CD4-positive, CD25-positive, alpha-beta regulatory T cell (primary cell): Measurements from ENCODE around the gene ADAMTS10. TPM values are rescaled to one million over a fixed set of nuclear protein-coding genes. Genes with fewer than 3 reads are reported as not detected.
A peak's percentile ranks its signal among the peaks of the same experiment; 100 is the strongest.

Experiments used
- ATAC-seq, 2 donors: fragments of 150-1000 bp; cut with Tn5 transposase; one replicate each; pipeline ENCODE4 v1.10.0; 2021; ENCODE audit warnings: low read depth in 2 of 2, moderate number of reproducible peaks in 2 of 2, moderate library complexity in 1 of 2
- DNase-seq, 3 donors: peaks; one replicate each; pipeline versions ENCODE4 v3.0.0 to v3.0.0-alpha.2; 2012 to 2022; ENCODE audit warnings: mixed read lengths in 1 of 3
- H3K27ac ChIP-seq: one replicate; pipeline ENCODE4 v1.7.0; 2013; ENCODE audit warnings: mild to moderate bottlenecking, low read length; ENCODE audit not compliant: insufficient read depth, poor library complexity, severe bottlenecking
- H3K27me3 ChIP-seq: one replicate; pipeline ENCODE4 v1.7.0; 2013; ENCODE audit warnings: low read length; ENCODE audit not compliant: control insufficient read depth, insufficient read depth
- H3K36me3 ChIP-seq: one replicate; pipeline ENCODE4 v1.7.0; 2013; ENCODE audit warnings: mild to moderate bottlenecking, low read length, moderate library complexity; ENCODE audit not compliant: control insufficient read depth, insufficient read depth
- H3K4me1 ChIP-seq: 2 replicates; pipeline ENCODE4 v1.7.0; 2013; ENCODE audit warnings: mild to moderate bottlenecking, low read length; ENCODE audit not compliant: insufficient read depth, control insufficient read depth, poor library complexity, severe bottlenecking
- H3K4me3 ChIP-seq: one replicate; pipeline ENCODE4 v1.7.0; 2013; ENCODE audit warnings: low read depth, mild to moderate bottlenecking, low read length, moderate library complexity
- H3K9me3 ChIP-seq, 2 experiments: 1 replicate in 1 of 2; 2 replicates in 1 of 2; pipeline ENCODE4 v1.7.0; 2013; ENCODE audit warnings: low read length in 2 of 2, mild to moderate bottlenecking in 1 of 2, moderate library complexity in 1 of 2; ENCODE audit not compliant: control insufficient read depth in 2 of 2
- H3K27ac Mint-ChIP-seq, 3 donors: one replicate each; pipeline ENCODE4 v1.8.0; 2020 to 2022; ENCODE audit warnings: mild to moderate bottlenecking in 3 of 3, mixed read lengths in 3 of 3, moderate library complexity in 2 of 3
- H3K27me3 Mint-ChIP-seq: one replicate; pipeline ENCODE4 v1.8.0; 2022; ENCODE audit warnings: mild to moderate bottlenecking, mixed read lengths
- H3K36me3 Mint-ChIP-seq: one replicate; pipeline ENCODE4 v1.8.0; 2020; ENCODE audit warnings: mixed read lengths
- H3K4me1 Mint-ChIP-seq, 4 donors: one replicate each; pipeline ENCODE4 v1.8.0; 2020 to 2022; ENCODE audit warnings: mixed read lengths in 4 of 4, mild to moderate bottlenecking in 1 of 4
- H3K4me3 Mint-ChIP-seq, 4 donors: one replicate each; pipeline ENCODE4 v1.8.0; 2020 to 2022; ENCODE audit warnings: mild to moderate bottlenecking in 4 of 4, mixed read lengths in 4 of 4, moderate library complexity in 3 of 4
- H3K9me3 Mint-ChIP-seq, 7 donors: one replicate each; pipeline ENCODE4 v1.8.0; 2020 to 2022; ENCODE audit warnings: mixed read lengths in 7 of 7, mild to moderate bottlenecking in 3 of 7, moderate library complexity in 2 of 7
- polyA plus RNA-seq, 4 donors: library from polyadenylated mRNA; unstranded; fragments of 300-500 nt; fragmentation: Illumina TruSeq; gene quantifications; one replicate each; pipeline ENCODE4 v1.2.3, GENCODE V29; 2021
- total RNA-seq: library from RNA; stranded (reverse); gene quantifications from one replicate; pipeline ENCODE4 v1.2.3, GENCODE V29; 2022

Gene ADAMTS10
- total and polyA plus RNA-seq, 5 donors from 2014 or later: 0.42 to 17.9 (median 0.59) TPM

- H3K27me3 Mint-ChIP-seq: peaks cover 2% of the 10 kb centered on the region
- Histone ChIP-seq H3K9me3 (peaks cover 2 to 7% of the 10 kb centered on the region in 2 experiments), H3K27ac (no peak overlapping the region), H3K4me3 (no peak overlapping the region), H3K4me1 (no peaks in the 10 kb centered on the region), H3K36me3 (no peaks in the 10 kb centered on the region), H3K27me3 (no peaks in the 10 kb centered on the region)
- H3K9me3 Mint-ChIP-seq: peaks cover 0 to 5% (median 0%) of the 10 kb centered on the region in 7 donors
- H3K27ac Mint-ChIP-seq: no peak overlapping the region
- ATAC-seq (no peak), DNase-seq (no peak)
- H3K36me3 Mint-ChIP-seq: peaks cover 18% of the 10 kb centered on the region
- peaks cover 0 to 5% (median 1%) of the 10 kb centered on the region in 4 donors for H3K4me1 Mint-ChIP-seq
- H3K4me3 Mint-ChIP-seq: no peak overlapping the region
Observed at GRCh38 chr19:8601796-8602195, 8.7 kb downstream of the ADAMTS10 start.

DNA sequence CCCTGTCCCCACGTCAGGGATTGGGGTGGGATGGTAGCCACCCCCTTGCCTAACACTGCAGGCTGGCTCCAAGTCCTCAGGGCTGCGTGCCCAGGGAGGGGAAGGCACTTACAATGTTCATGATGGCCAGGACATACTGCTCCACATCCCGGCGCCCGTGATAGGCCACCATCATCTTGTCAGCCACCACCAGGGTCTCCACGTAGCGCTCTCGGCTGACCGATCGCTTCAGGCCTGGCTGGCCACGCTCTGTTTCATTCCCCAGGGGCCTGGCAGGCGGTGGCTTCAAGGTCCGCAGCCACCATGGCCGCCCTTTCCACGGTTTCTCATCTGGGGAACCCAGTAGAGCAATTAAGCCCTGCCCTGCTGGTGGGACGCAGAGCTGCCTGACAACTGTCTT lies 9.7 kb downstream of the ADAMTS10 start:
- Mint-ChIP-seq H3K9me3 (peaks cover 0 to 2% (median 0%) of the 10 kb centered on the region in 7 donors), H3K36me3 (peaks cover 15% of the 10 kb centered on the region), H3K4me1 (no peaks in the 10 kb centered on the region), H3K27me3 (peaks cover 4% of the 10 kb centered on the region), H3K27ac (no peak overlapping the region), H3K4me3 (no peak overlapping the region)
- DNase-seq (no peak), ATAC-seq (no peak)
- Histone ChIP-seq H3K27me3 (no peaks in the 10 kb centered on the region), H3K4me1 (no peaks in the 10 kb centered on the region), H3K9me3 (peaks cover 2 to 7% of the 10 kb centered on the region in 2 experiments), H3K4me3 (no peak overlapping the region), H3K27ac (no peak overlapping the region), H3K36me3 (no peaks in the 10 kb centered on the region)

DNA sequence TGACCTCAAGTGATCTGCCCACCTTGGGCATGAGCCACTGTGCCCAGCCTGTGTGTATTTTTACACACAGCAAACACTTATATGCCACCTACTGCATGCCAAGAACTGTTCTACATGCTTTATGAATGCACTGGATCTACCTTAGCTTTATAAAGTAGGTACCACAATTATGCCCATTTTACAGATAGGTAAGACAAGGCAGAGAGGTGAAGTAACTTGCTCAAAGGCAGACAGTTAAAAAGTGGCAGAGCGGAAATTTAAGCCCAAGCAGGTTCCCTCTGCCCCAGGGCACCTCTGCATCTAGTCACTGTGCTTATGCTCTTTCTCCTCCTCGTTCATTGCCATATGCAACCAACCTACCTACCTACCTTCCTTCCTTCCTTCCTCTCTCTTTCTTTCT lies 10.5 kb downstream of the ADAMTS10 start:
- no peak overlapping the region for H3K27ac ChIP-seq
- H3K27me3 Mint-ChIP-seq: peaks cover 4% of the 10 kb centered on the region
- peaks cover 0 to 2% (median 0%) of the 10 kb centered on the region in 4 donors for H3K4me1 Mint-ChIP-seq
- no peak overlapping the region for H3K27ac Mint-ChIP-seq
- H3K9me3 ChIP-seq: peaks cover 2 to 6% of the 10 kb centered on the region in 2 experiments
- no peak overlapping the region for H3K4me3 Mint-ChIP-seq
- ATAC-seq (no peak), DNase-seq (no peak)
- H3K36me3 Mint-ChIP-seq: peaks cover 15% of the 10 kb centered on the region
- H3K36me3 ChIP-seq: no peaks in the 10 kb centered on the region
- H3K4me1 ChIP-seq: no peaks in the 10 kb centered on the region
- H3K9me3 Mint-ChIP-seq: peaks cover 0 to 2% (median 0%) of the 10 kb centered on the region in 7 donors
- H3K4me3 ChIP-seq: no peak overlapping the region
- no peaks in the 10 kb centered on the region for H3K27me3 ChIP-seq

DNA sequence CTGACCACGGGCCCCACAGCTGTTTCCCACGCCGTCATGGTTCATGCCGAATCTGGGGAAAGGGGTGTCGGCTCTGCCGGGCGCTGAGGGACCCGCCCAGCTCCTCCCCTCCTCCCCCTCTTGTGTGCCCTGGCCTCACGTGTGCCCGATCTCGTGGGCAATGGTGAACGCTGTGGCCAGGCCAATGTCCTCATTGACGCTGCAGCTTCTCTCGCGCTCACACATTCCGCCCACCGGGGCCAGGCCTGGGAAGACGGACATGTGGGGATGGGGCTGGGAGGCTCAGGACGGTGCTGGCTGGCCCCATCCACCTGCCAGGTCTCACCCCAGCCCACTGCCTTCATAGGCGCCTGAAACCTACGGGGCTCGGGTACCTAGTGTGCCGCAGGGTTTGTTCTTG lies 14.3 kb downstream of the ADAMTS10 start:
- Histone ChIP-seq H3K9me3 (peaks cover 0 to 4% of the 10 kb centered on the region in 2 experiments), H3K27me3 (no peaks in the 10 kb centered on the region), H3K36me3 (no peaks in the 10 kb centered on the region), H3K4me1 (peaks cover 18% of the 10 kb centered on the region), H3K4me3 (no peak overlapping the region), H3K27ac (no peak overlapping the region)
- peaks cover 0 to 30% (median 10%) of the 10 kb centered on the region in 4 donors for H3K4me1 Mint-ChIP-seq
- H3K27ac Mint-ChIP-seq: no peak overlapping the region
- DNase-seq (no peak), ATAC-seq (no peak)
- peaks cover 13% of the 10 kb centered on the region for H3K27me3 Mint-ChIP-seq
- peaks cover 0 to 10% (median 0%) of the 10 kb centered on the region in 7 donors for H3K9me3 Mint-ChIP-seq
- no peak overlapping the region for H3K4me3 Mint-ChIP-seq
- H3K36me3 Mint-ChIP-seq: peaks cover 13% of the 10 kb centered on the region

GRCh38 chr19:8595651-8596050 lies 14.9 kb downstream of the ADAMTS10 start:
- Mint-ChIP-seq H3K27ac (no peak overlapping the region), H3K36me3 (peaks cover 13% of the 10 kb centered on the region), H3K4me1 (peaks cover 0 to 34% (median 11%) of the 10 kb centered on the region in 4 donors), H3K4me3 (peak overlapping the region in 1 of 4 donors; percentile 43), H3K27me3 (peaks cover 13% of the 10 kb centered on the region), H3K9me3 (peaks cover 0 to 10% (median 0%) of the 10 kb centered on the region in 7 donors)
- no peak for ATAC-seq
- H3K9me3 ChIP-seq: peaks cover 0 to 4% of the 10 kb centered on the region in 2 experiments
- no peak overlapping the region for H3K27ac ChIP-seq
- peaks cover 18% of the 10 kb centered on the region for H3K4me1 ChIP-seq
- no peak overlapping the region for H3K4me3 ChIP-seq
- no peaks in the 10 kb centered on the region for H3K27me3 ChIP-seq
- DNase-seq: no peak
- no peaks in the 10 kb centered on the region for H3K36me3 ChIP-seq

DNA sequence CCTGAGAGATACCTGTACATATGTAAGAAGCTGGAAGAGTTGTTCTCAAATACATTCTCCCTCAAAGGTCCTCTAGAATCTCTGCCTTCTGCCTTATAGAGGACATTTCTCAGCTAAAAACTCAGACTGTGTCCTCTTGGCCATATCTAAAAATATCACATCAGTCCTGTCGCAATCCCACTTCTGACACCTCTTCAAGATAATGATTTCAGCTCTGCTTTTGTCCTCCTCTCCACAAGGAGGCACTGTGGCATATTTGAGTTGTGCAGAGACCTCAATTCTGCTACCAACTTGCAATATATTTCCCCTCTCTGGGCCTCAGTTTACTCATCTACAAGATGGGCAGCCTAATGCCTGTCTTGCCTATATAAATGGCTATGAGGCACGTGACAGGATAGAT lies 16.6 kb downstream of the ADAMTS10 start:
- H3K9me3 Mint-ChIP-seq: peaks cover 0 to 10% (median 0%) of the 10 kb centered on the region in 7 donors
- Histone ChIP-seq H3K4me1 (peaks cover 18% of the 10 kb centered on the region), H3K27ac (no peak overlapping the region), H3K36me3 (no peaks in the 10 kb centered on the region), H3K4me3 (no peak overlapping the region), H3K27me3 (no peaks in the 10 kb centered on the region), H3K9me3 (peaks cover 0 to 4% of the 10 kb centered on the region in 2 experiments)
- H3K27me3 Mint-ChIP-seq: peaks cover 13% of the 10 kb centered on the region
- no peak for DNase-seq
- H3K36me3 Mint-ChIP-seq: peaks cover 13% of the 10 kb centered on the region
- peaks cover 0 to 34% (median 11%) of the 10 kb centered on the region in 4 donors for H3K4me1 Mint-ChIP-seq
- peak overlapping the region in 2 of 4 donors; percentile 29 to 47 for H3K4me3 Mint-ChIP-seq
- H3K27ac Mint-ChIP-seq: peak overlapping the region in 2 of 3 donors; percentile 11 to 77
- no peak for ATAC-seq

- Mint-ChIP-seq H3K27me3 (peaks cover 13% of the 10 kb centered on the region), H3K27ac (peak overlapping the region in 2 of 3 donors; percentile 79 to 93), H3K36me3 (peaks cover 8% of the 10 kb centered on the region), H3K9me3 (peaks cover 0 to 10% (median 0%) of the 10 kb centered on the region in 7 donors), H3K4me1 (peaks cover 0 to 34% (median 11%) of the 10 kb centered on the region in 4 donors), H3K4me3 (peak overlapping the region; percentile 68 to 93 (median 80))
- H3K27me3 ChIP-seq: no peaks in the 10 kb centered on the region
- H3K9me3 ChIP-seq: peaks cover 0 to 4% of the 10 kb centered on the region in 2 experiments
- peak; percentile 71 to 91 (median 88) for DNase-seq
- no peaks in the 10 kb centered on the region for H3K36me3 ChIP-seq
- H3K27ac ChIP-seq: peak overlapping the region; percentile 41
- ATAC-seq: peak; percentile 78 to 83
- H3K4me1 ChIP-seq: peaks cover 18% of the 10 kb centered on the region
- H3K4me3 ChIP-seq: peak overlapping the region; percentile 42
Observed at GRCh38 chr19:8592231-8593009, 18.1 kb downstream of the ADAMTS10 start.
